Esophagus (tissue), 2 donors: Measurements from ENCODE around the gene DLGAP1. TPM values are rescaled to one million over a fixed set of nuclear protein-coding genes. Genes with fewer than 3 reads are reported as not detected.

Source experiments
- H3K27ac ChIP-seq, 2 donors: one replicate each; pipeline ENCODE4 v1.5.1; 2013; ENCODE audit warnings: low read depth in 2 of 2, mild to moderate bottlenecking in 2 of 2, inconsistent platforms in 1 of 2, low read length in 1 of 2, moderate library complexity in 1 of 2
- H3K27me3 ChIP-seq, 2 donors: one replicate each; pipeline ENCODE4 v1.6.1; 2013; ENCODE audit warnings: low read length in 2 of 2, control low read depth in 1 of 2, mild to moderate bottlenecking in 1 of 2; ENCODE audit not compliant: insufficient read depth in 2 of 2, control insufficient read depth in 1 of 2
- H3K36me3 ChIP-seq, 2 donors: one replicate each; pipeline ENCODE4 v1.6.1; 2013; ENCODE audit warnings: low read length in 1 of 2; ENCODE audit not compliant: control insufficient read depth in 2 of 2, insufficient read depth in 2 of 2
- H3K4me1 ChIP-seq, 2 donors: one replicate each; pipeline ENCODE4 v1.6.1; 2013; ENCODE audit warnings: low read length in 1 of 2; ENCODE audit not compliant: control insufficient read depth in 2 of 2, insufficient read depth in 2 of 2
- H3K4me3 ChIP-seq, 2 donors: one replicate each; pipeline ENCODE4 v1.5.1; 2013; ENCODE audit warnings: low read length in 2 of 2, mild to moderate bottlenecking in 2 of 2, low read depth in 1 of 2, moderate library complexity in 1 of 2
- H3K9me3 ChIP-seq, 2 donors: one replicate each; pipeline ENCODE4 v1.6.1; 2013; ENCODE audit warnings: mild to moderate bottlenecking in 2 of 2, low read depth in 1 of 2, low read length in 1 of 2, moderate library complexity in 1 of 2; ENCODE audit not compliant: control insufficient read depth in 2 of 2, insufficient read depth in 1 of 2
- WGBS, 2 donors: extraction: QIAGEN DNeasy Blood & Tissue Kit; methylation state at CpG; one replicate each; pipeline ENCODE4 v1.1.7; 2013; 5-methylcytosine and 5-hydroxymethylcytosine counted together
- polyA plus RNA-seq, 2 donors: library from polyadenylated mRNA; stranded (reverse); fragments of 200-250 nt; gene quantifications; one replicate each; pipeline ENCODE4 v1.2.3, GENCODE V29; 2013
- donor health status: healthy with polysubstance abuse.
- donor health status: Bipolar disorder and iron deficiency.

DLGAP1 gene
- polyA plus RNA-seq, 2 donors = 0.47 to 0.59 TPM

DNA sequence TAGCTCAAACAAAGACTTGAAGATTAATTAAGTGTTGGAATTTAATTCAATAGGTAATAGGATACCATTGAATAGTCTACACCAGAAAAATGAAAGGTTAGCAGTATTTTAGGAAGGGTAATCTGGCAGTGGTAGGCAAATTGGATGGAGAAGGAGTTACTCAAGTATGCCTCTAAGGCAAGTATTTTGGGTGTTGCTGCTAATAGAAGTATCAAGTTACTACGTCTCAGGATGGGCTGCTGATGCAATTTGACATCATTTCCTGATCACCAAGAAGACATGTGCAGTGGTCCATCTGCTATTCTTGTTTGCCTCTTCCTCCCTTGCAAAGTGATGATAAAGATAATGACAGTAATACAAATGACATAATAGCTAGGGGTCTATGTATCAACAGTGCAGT is 519.8 kb downstream of the DLGAP1 start:
- no peaks in the 10 kb centered on the region for H3K4me1 ChIP-seq
- no peak overlapping the region for H3K27ac ChIP-seq
- WGBS, 2 donors = 48 to 78% methylated on average over 1 of the region's 1 CpG
- no peaks in the 10 kb centered on the region for H3K27me3 ChIP-seq
- no peak overlapping the region for H3K4me3 ChIP-seq
- no peaks in the 10 kb centered on the region for H3K9me3 ChIP-seq
- H3K36me3 ChIP-seq = no peaks in the 10 kb centered on the region

- H3K36me3 ChIP-seq = no peaks in the 10 kb centered on the region
- 53 to 58% methylated on average over 4 of the region's 4 CpGs for WGBS, 2 donors
- no peaks in the 10 kb centered on the region for H3K27me3 ChIP-seq
- H3K4me1 ChIP-seq = no peaks in the 10 kb centered on the region
- H3K4me3 ChIP-seq = no peak overlapping the region
- no peaks in the 10 kb centered on the region for H3K9me3 ChIP-seq
- no peak overlapping the region for H3K27ac ChIP-seq
These were observed 522.8 kb downstream of the DLGAP1 start for GRCh38 chr18:3932276-3932675.

GRCh38 chr18:3931542-3932112 is 523.5 kb downstream of the DLGAP1 start:
- Histone ChIP-seq H3K27me3 (no peaks in the 10 kb centered on the region), H3K4me3 (no peak overlapping the region), H3K27ac (no peak overlapping the region), H3K4me1 (no peaks in the 10 kb centered on the region), H3K36me3 (no peaks in the 10 kb centered on the region), H3K9me3 (no peaks in the 10 kb centered on the region)
- WGBS, 2 donors = 89% methylated on average over 4 of the region's 4 CpGs

- Histone ChIP-seq H3K36me3 (no peaks in the 10 kb centered on the region), H3K4me3 (no peak overlapping the region), H3K27me3 (no peaks in the 10 kb centered on the region), H3K4me1 (no peaks in the 10 kb centered on the region), H3K9me3 (no peaks in the 10 kb centered on the region), H3K27ac (no peak overlapping the region)
- 78 to 90% methylated on average over 6 of the region's 6 CpGs for WGBS, 2 donors
These were observed 524.1 kb downstream of the DLGAP1 start for GRCh38 chr18:3931013-3931315.

DNA sequence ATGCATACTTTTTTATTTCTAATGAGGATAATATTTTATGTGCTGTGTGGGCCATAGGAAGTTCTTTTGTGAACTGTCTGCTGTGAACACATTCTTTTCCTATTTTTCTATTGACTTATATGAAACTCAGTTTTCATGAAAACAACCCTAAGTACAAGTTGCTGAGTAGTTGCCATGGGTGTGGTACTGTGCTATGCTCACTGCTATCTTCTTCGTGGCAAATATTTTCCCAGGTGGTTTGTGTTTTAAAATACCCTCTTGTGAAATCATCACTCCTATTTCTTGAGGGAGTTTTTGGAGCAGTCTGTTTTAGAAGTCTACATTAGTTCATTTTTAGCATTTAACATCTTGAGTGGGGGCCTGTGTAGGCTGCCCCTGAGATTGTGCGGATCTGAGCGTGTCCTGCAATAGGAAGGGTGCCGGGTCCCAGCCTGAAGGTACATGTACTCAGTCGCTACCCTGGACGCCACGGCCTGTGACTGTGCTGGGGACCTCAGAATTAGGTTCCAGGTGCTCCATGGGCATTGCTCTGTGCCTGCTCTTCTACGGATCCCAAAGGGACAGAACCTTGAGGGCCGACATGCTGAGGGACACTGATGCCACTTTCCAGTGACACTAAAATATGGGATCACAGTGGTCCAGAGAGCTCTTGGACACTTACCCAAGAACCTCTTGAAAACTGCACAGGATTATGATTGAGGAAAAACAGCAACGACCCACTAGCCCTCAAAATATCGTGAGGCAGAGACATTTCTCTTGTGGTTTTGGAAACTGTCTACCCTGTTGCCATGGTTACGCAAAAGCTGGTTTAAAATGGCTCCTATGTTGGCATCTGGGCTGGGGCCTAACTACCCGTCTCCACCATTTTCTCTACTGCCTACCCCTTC is 524.7 kb downstream of the DLGAP1 start:
- Histone ChIP-seq H3K36me3 (no peaks in the 10 kb centered on the region), H3K4me1 (no peaks in the 10 kb centered on the region), H3K27me3 (no peaks in the 10 kb centered on the region), H3K9me3 (no peaks in the 10 kb centered on the region), H3K4me3 (no peak overlapping the region), H3K27ac (no peak overlapping the region)
- 90 to 92% methylated on average over 13 of the region's 13 CpGs for WGBS, 2 donors

DNA sequence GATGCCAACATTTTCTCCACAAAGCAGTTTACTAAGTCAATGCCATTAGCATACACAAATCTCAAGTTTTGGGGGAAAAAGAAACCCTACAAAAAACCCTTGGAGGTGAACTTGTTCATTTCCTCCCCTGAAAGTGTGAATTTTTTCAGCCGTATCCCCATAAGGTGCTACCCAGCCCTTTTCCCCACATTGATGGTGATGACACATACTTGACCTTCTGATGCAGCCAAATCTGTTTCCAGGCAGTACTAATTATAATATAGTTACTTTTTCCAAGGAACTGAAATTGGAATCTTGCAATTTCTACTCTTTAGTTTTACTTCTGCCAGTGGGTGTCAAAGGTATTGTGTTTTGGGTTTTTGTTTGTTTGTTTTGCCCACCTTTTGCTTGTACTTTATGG is 530.7 kb downstream of the DLGAP1 start:
- no peak overlapping the region for H3K27ac ChIP-seq
- H3K4me3 ChIP-seq = no peak overlapping the region
- no peaks in the 10 kb centered on the region for H3K36me3 ChIP-seq
- no peaks in the 10 kb centered on the region for H3K9me3 ChIP-seq
- WGBS, 2 donors = 59 to 73% methylated on average over 1 of the region's 1 CpG
- no peaks in the 10 kb centered on the region for H3K4me1 ChIP-seq
- no peaks in the 10 kb centered on the region for H3K27me3 ChIP-seq

DNA sequence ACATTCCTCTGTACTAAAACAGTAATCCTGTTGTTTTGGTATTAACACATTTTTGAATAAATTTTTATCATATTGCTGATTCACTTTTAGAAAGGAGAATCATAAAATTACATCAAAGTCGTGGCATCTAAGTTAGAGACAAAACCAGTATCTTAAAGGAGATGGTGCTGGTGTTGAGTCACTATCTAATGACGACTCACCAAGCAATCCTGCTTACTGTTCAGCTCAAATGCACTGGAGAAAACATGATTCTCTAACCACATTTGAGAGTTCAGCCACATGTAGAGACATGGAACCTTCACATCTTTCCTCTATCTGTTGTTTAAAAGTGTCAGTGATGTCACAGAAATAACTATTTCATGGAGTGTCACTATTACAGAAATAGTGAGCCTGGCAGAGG is 531.4 kb downstream of the DLGAP1 start:
- H3K4me3 ChIP-seq = no peak overlapping the region
- whole genome bisulfite sequencing, 2 donors = 36 to 43% methylated on average over 2 of the region's 2 CpGs
- no peak overlapping the region for H3K27ac ChIP-seq
- no peaks in the 10 kb centered on the region for H3K4me1 ChIP-seq
- H3K9me3 ChIP-seq = no peaks in the 10 kb centered on the region
- H3K36me3 ChIP-seq = no peaks in the 10 kb centered on the region
- H3K27me3 ChIP-seq = no peaks in the 10 kb centered on the region

DNA sequence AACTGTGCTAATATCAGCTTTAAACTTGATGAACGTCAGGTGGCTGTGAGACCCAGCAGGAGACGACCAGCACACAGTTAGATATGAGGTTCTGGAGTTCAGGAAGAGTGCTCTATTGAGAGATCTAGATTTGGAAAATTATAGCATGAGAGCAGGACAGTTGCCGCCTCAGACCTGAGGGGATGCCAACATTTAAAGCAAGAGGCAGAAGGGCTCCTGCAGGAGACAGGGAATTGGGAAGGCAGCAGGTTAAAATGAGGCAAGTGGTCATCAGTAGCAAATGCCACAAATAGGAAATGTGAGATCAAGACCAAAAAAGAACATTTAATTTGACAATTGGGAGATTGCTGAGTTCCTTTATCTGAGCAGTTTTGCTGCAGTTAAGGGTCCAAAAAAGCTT is 533.3 kb downstream of the DLGAP1 start:
- no peaks in the 10 kb centered on the region for H3K4me1 ChIP-seq
- WGBS, 2 donors = 74 to 75% methylated on average over 3 of the region's 3 CpGs
- H3K27ac ChIP-seq = no peak overlapping the region
- H3K4me3 ChIP-seq = no peak overlapping the region
- no peaks in the 10 kb centered on the region for H3K27me3 ChIP-seq
- H3K36me3 ChIP-seq = no peaks in the 10 kb centered on the region
- H3K9me3 ChIP-seq = no peaks in the 10 kb centered on the region

DNA sequence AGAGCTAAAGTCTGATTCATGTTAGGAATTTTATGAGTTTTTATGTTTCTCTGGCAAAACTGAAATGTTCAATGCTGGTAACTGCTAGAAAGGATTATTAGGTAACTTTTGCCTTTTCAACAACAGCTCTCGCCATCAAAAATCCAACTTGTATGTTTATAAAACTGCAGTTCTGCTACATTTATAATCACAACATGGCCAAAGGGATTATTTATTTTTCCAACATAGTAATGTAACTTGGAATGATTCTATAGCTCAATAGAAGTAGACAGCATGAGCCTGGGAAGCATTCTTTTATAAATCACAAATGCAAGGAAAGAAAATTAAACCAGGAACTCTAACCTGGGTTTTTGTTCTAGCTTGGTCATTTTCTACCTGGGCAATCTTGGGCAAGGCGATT is 534.3 kb downstream of the DLGAP1 start:
- 79 to 83% methylated on average over 2 of the region's 2 CpGs for WGBS, 2 donors

More for the DNA sequence above, 534.3 kb downstream of the DLGAP1 start:
- H3K9me3 ChIP-seq = no peaks in the 10 kb centered on the region
- H3K4me1 ChIP-seq = no peaks in the 10 kb centered on the region
- no peaks in the 10 kb centered on the region for H3K36me3 ChIP-seq
- H3K27ac ChIP-seq = no peak overlapping the region
- no peak overlapping the region for H3K4me3 ChIP-seq
- H3K27me3 ChIP-seq = no peaks in the 10 kb centered on the region
